Activated naive CD8-positive, alpha-beta T cell treated with anti-CD3 and anti-CD28 coated beads, Interleukin-2, amount 50 U/mL, for 16 hours (primary cell): ENCODE results near the gene DIAPH1.
A peak's percentile ranks its signal among the peaks of the same experiment; 100 is the strongest.

Experiments used
- DNase-seq: peaks from one replicate; pipeline ENCODE4 v3.0.0-alpha.2; 2020; ENCODE audit warnings: low read depth, low spot score

Gene DIAPH1

GRCh38 chr5:141519605-141520565 lies 98.9 kb downstream of the DIAPH1 start:
- DNase-seq = no peak

- no peak for DNase-seq
Measured at GRCh38 chr5:141518618-141519015, 100.2 kb downstream of the DIAPH1 start.

- no peak for DNase-seq
Measured at GRCh38 chr5:141517880-141518617, 100.8 kb downstream of the DIAPH1 start.

GRCh38 chr5:141517312-141517711 lies 101.5 kb downstream of the DIAPH1 start:
- no peak for DNase-seq

GRCh38 chr5:141516672-141517025 lies 102.2 kb downstream of the DIAPH1 start:
- DNase-seq = no peak

GRCh38 chr5:141515946-141516671 lies 102.7 kb downstream of the DIAPH1 start:
- no peak for DNase-seq

- no peak for DNase-seq
Measured at GRCh38 chr5:141515141-141515540, 103.7 kb downstream of the DIAPH1 start.

GRCh38 chr5:141514330-141515133 lies 104.3 kb downstream of the DIAPH1 start:
- no peak for DNase-seq

GRCh38 chr5:141513627-141514329 lies 105.0 kb downstream of the DIAPH1 start:
- no peak for DNase-seq

- DNase-seq = no peak
Measured at GRCh38 chr5:141512911-141513626, 105.7 kb downstream of the DIAPH1 start.

GRCh38 chr5:141512390-141512910 lies 106.3 kb downstream of the DIAPH1 start:
- peak; percentile 74 for DNase-seq

- DNase-seq = no peak
Measured at GRCh38 chr5:141511771-141512325, 107.0 kb downstream of the DIAPH1 start.

- DNase-seq = no peak
Measured at GRCh38 chr5:141510850-141511601, 107.8 kb downstream of the DIAPH1 start.

GRCh38 chr5:141510160-141510559 lies 108.6 kb downstream of the DIAPH1 start:
- no peak for DNase-seq

GRCh38 chr5:141508798-141509611 lies 109.8 kb downstream of the DIAPH1 start:
- DNase-seq = no peak

GRCh38 chr5:141508440-141508797 lies 110.4 kb downstream of the DIAPH1 start:
- DNase-seq = no peak

GRCh38 chr5:141507387-141508091 lies 111.3 kb downstream of the DIAPH1 start:
- no peak for DNase-seq
